SIG-M5 treated with dmso at 0.1 percent for 504 hours (cell line): ENCODE results near the gene AXIN1.
"Not testable (repeated sequence)": the region's sequence is repeated elsewhere in the genome, so short reads cannot be mapped to it uniquely, and the experiment has no call there.

ENCODE experiments used
- DNase-seq: peaks from one replicate; lab custom pipeline; 2025; ENCODE audit not compliant: unreplicated experiment; lab: John Stamatoyannopoulos, UW

Gene AXIN1

DNA sequence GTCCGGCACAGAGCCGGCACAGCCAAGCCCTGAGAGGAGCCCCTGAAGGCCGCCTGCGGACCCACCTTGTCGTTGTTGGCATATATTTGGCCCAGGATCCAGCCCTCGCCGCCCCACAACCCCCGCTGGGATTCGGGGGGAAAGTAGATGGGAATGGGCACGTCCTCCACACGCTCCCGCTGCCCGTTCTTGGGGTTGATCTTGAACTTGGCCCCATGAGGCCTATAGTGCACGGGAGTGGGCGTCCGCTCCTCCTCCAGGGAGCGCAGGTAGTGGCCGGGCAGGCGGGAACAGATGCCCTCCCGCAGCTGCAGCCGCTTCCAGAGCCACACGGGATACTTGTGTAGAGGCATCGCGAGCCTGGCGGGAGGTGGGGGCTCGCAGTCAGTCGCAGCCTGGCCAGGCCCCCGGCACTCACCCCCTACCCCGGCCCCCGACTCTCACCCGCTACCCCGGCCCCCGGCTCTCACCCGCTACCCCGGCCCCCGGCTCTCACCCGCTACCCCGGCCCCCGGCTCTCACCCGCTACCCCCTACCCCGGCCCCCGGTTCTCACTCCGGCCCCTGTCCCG lies 17.4 kb upstream of the AXIN1 start:
- DNase-seq: no peak

DNA sequence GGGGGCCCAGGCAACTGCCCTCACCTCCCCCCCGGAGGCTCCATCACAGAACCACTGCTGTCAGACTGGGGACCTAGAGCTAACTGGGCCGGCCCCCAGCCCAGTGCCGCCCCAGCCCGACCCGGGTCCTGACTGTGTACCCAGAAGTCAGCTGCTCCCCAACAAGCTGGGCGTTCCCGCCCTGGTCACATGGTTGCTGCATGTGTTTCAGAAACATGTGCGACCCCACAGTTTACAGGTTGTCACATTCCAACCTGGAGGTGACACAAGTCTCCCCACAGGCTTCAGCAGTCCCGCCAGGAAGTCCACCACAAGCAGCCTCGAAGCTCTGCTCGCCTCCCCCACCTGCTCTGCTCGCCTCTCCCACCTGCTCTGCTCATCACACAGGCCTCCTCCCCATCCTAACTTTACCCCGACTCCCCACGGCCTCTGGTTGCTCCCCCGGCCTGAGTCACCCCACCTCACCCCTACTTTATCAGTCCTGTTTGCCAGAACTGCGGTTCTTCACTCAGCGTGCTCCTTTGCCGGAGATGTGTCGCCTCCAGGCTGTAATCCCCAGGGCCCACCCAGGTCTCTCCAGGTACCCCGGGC lies 16.8 kb upstream of the AXIN1 start:
- DNase-seq: no peak

DNA sequence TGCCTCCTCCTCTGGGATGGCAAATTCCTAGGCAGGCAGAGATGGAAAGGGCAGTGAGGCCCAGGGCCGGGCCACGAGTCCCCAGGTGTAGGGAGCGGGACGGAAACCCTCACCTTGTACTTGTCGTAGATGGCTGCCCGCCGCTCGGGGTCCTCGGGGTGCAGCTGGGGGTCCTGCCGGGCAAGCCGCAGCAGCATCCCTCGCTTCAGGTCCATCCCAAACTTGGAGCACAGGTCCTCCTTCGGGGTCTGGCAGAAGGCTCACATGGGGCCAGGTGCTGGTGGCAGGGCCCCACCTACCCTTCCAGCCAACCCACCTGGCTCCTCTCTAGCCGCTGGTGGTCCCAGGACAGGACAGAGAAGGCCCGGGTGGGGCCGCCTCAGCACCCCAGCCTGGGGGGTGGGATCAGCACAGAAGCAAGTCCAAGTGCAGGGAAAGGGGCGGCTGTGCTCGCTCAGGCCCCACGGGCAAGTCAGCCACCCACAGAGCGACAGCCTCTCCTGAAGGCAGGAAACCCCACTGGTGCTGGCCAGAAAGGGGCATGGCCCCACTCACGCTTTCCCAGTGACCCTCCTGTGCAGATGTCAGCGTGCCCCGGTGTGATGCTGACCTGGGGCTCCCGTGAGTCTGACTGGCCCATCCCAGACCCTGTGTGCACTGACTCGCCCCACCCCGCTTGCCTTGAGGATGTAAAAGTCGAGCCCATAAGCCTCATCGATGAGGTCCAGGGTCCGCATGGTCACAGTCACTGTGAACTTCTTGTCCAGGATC lies 16.1 kb upstream of the AXIN1 start:
- no peak for DNase-seq

DNA sequence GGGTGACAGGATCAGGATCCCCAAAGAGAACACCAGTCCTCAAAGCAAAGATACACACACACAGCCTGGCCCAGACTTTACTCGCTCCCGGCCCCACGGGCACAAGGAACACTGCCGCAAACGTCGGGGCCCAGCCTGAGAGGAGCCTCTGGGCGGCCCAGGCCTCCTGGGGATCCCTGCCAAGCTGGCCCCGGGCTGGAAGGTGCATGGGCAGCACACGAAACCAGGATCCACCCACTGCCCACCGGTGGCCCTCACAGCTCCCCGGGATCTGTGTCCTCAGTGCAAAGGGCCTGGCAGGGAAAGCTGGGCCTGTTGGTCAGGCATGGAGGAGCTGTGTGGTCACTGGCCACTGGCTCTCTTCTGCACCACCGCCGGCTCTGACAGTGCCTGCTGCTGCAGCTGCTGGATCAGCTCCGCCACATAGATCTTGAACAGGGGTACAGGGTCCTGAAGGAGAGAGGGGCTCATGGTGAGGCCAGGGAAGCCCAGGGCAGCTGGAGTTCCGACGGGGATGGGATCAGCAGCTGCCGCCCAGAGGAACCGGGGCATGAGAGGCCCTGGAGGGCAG lies 14.9 kb upstream of the AXIN1 start:
- DNase-seq: no peak

DNA sequence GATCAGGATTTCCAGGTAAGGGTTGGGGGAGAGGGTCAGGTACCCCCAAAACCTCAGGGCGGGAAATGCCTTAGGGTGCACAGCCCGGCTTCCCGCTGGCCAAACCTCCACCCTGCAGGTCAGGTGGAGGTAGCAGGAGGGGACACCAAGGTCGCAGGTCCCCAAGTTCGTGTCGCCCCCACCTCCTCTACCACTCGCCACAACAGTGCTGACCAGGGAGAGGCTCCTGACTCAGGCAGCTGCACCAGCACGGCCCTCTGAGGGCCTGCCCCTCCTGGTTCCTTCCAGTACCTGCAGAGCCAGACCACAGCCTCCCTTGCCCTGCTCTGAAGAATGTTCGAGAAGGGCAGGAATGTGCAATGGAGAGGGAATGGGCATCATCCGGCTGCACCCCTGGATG lies 14.0 kb upstream of the AXIN1 start:
- no peak for DNase-seq

DNA sequence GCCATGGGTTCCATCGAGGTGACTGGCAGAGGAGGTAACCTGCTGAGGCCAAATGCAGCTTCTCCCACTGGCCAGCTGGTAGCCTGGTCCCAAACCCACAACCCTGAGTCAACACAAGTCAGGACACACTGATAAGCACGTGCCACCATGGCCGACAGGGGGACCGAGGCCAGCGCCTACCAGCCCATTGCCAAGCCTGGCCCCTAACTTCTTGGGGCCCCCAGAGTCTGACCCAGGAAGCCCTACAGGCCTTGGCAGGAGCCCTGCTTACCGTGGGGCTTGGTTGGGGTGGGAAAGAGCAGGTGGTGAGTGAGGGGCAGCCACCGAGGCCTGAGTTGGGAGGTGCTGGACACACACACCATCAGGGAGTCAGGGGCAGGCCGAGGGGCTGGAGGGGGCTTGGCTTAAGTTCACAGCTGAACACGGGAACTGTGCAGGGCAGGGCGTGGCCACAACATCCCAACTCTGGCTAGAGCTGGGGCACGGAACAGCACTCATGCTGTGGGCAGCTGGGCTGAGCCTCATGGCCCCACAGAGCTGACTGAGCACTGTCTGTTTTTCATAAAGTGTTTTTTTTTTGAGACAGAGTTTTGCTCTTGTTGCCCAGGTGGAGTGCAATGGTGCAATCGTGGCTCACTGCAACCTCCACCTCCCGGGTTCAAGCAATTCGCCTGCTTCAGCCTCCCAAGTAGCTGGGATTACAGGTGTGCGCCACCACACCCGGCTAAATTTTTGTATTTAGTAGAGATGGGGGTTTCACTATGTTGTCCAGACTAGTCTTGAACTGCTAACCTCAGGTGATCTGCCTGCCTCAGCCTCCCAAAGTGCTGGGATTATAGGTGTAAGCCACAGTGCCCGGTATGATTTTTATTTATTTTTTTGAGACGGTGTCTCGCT lies 12.3 kb upstream of the AXIN1 start:
- no peak for DNase-seq

DNA sequence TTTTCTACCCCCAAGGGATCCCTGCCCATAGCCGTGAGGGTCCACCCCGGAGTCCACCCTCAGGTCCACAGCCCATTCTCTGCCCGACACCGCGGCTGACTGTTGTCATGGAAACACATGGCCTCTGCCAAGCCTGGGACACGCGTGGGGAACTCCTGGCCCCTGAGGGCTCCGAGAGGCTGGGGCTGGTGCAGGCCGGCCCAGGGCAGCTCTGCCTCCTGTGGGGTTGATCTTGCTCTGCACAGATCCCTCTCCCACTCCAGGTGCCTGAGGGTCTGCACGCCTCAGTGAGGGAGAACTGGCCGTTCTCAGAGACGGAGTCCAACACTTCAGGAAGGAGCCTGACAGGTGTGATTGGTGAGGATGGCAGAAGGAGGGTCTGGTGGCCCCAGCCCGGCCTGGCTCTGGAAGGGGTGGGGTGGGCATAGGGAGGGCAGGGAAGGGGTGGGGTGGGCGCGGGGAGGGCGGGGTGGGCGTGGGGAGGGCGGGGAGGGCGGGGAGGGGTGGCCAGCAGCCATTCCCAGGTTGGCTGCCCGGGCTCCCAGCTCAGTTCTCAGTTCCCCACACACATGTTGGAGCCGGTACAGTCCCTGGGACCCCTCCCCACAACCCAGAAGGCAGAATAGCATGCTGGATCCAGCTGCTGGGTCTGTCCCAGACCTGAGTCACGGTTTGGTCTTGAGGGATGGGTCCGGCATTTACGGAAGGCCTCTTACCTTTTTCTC lies 11.4 kb upstream of the AXIN1 start:
- no peak for DNase-seq

DNA sequence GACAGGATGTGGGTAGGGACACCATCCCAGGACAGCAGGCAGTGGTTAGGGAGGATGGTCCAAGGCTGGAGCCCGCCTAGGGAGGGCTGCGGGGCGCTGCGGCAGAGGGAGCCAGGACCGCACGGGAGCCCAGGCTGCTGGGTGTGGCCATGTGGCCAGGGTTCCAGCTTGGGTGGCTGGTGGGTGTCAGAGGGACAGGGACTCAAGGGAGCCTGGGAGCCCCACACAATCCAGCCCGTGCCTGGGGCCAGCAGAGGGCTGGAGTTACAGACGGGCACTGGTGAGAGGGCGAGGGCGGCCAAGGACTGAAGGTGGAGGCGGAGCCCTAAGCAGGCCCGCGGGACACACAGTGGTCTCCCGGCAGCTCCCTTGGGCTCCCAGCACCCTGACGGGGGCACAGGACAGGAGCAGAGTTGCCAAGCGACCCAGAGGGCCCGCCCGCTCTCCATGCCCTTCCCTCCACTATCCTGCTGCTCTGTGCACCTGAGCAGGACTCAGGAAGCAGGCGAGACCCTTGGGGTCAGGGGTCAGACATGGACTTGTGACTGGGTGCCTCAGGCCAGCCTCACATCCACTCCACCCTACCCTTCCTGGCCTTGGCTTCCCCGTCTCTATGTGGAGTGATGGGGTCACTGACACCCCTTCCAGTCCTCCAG lies 10.7 kb upstream of the AXIN1 start:
- no peak for DNase-seq

DNA sequence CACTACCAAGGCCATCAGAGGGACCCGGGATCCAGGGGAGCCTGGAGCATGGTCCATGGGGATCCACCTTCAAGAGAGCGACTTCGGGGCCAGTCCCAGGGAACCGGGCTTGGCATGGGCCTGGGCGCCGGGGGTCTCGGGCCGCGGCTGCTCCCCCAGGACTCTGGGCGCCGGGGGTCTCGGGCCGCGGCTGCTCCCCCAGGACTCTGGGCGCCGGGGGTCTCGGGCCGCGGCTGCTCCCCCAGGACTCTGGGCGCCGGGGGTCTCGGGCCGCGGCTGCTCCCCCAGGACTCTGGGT lies 10.1 kb upstream of the AXIN1 start:
- not testable (repeated sequence) for DNase-seq

DNA sequence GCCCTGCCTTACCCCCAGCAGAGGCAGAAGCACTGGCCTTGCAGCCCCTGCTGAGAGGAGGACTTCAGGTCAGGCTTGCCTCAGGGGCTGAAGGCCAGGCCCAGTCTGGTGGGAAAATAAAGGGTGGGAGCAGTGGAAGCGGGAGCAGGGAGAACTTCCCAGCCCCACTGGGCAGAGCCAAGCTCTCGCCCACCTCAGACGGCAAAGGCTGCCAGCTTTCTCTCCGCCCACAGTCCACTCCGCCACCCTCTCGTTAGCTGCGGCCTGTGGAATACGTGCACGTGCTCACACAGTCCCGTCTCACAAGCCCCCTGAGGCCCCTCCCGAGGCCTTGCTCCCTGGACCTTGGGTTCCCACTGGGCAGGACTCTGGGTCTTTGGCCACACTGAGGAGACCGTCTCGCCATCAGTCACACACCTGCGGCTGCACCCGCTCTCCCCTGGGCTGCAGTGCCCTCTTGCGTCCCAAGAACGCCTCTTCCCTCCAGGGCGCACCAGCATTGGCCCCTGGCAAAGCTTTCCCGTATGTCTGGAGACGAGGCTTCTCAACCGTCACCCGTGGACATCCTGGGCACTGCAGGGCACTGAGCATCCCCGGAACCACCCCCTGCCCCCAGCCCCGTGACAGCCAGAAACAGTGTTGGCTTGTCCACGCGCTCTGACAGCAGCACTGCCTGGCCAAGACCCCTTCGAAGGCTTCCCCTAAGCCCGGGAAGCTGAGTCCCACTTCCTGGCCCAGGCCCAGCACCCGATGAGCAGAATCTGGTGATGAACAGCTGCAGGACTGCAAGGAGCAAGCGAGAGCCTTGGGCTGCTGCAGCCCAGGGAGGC lies 9.6 kb upstream of the AXIN1 start:
- peak; percentile 72 for DNase-seq

DNA sequence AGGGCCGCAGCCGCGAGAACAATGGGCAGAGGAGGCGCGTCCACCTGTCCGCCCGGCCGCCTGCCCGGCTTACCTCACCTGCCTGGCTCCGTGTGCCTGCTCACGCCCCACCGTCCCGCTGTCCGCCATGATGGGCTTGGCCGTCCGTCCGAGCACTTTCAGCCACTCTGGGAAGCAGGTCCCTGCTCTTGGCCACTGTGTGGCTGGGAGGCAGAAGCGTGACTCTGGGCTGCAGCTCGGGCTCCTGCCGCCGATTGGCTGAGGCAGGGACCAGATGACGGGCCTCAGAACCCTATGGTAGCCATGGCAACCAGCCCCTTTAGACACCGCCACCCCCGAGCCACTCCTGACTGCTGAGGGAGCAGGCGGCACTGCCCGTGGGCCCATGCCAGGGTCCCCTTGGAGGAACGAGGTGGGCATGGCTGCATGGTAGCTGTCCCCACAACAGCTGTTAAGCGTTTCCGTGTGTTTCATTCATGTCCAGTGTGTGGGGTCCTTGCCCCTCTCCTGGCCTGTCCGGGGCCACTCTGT lies 8.9 kb upstream of the AXIN1 start:
- no peak for DNase-seq

DNA sequence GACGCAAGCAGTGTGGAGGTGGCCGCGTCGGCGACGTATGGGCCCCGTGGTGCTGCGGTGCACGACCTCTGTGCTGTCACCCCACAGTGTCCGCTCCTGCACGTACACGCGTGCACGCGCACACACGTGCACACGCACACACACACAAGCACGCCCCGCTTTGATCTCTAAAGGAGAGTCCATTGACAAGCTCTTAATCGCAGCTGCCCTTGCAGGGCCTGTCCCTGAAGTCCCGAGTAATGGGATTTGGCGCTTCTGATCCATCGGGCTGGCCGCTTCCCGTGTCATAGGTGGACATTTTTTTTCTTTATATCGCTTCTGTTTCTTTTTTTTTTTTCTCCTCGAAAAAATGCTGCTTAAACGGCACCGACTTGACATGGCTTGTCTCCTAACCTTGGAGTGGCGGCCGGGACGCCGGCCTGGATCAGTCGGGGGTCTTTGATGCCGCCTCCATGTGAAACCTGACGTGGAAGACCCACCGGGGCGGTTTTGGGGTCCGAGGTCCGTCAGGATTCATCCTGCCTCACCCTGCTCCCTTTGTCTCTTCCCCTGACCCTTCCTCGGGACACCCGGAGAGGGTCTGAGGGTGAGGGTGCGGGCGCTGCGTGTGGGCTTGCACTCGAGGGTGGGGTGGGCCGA lies 8.3 kb upstream of the AXIN1 start:
- DNase-seq: no peak

DNA sequence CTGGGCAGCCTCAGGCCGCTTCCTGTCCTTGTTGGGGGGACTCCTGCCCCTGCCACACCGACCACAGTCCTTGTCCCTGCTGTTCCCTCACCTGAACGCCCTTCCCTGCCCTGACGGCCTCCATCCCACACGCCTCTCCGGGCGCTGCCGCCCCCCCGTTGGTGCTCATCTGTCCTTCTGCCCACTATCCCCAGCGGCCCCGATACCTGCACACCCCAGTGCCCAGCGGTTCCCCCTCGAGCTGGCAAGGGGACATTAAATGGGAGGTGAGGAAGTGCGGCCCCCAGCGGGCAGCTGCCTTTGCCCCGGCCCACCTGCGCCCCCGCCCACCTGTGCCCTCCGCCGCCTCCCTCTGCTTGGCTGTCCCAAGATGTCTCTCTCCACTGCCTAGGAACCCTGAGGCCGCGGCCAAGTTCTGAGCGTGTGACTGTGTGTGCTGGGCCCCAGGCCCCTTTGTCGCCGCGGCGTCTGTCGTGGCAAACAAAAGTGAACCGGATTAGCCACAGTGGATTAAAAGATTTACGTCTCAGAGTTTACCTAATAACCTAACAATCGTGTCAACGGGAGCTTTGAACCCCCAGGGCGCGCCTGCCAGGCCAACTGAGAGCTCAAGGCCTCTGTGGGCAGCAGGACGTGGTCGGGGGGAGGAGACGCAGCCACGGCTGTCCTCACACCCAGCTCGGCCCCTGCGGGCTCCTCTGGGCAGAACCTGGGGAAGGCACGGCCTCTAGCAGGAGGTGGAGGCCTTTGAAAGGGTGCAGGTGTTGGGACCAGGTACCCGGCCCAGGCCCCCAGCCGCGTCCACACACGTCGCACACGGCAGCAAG lies 7.6 kb upstream of the AXIN1 start:
- DNase-seq: no peak

DNA sequence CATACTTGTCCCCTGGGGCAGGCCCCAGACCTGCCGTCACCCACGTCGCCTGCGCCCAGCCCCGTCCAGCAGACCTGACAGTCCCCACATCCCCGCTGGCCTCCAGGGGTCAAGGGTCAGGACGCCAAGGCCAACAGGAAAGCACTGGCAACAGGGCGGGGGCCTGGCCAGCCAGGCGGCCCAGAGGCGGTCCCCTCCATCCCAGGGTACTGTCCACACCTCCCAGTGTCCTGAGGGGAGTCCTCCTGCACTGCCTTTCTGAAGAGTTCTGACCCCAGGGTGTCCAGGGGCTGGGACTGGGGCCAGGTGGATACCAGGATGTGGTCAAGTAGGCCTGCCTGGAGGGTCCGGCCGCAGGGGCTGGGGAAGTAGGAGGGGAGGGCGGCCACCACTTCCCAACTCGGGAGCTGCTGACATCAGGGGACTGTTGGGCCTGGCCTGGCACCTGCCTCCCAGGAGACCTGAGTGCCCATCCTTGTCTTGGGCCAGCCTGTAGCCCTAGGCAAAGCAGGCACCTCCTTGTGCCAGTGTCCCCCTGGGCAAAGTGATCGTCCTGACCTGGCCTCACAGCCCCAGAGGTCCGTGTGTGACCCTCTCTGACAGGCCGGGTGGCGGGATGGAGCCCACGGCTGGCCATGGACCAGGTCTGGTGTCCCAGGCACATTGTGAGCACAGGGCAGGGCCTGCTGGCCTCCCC lies 6.7 kb upstream of the AXIN1 start:
- DNase-seq: no peak

DNA sequence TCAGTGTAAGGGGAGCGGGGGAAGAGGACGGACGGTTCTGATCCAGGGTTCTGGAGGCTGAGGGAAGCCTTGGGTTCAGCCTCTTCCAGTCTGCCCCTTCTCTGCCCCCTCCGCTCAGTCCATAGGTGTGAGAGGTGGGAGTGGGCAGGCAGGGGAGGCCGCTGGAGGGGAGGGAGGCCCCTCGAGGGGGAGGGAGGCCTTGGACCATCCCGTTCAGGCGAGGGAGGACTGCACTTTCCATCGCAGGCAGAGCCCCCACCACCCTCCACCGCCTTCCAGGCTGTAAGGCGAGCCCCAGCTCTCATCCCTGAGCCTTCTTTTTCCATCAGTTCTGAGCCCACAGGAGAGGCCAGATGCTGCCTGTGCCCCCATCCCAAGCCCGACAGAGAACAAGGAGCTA lies 4.2 kb upstream of the AXIN1 start:
- no peak for DNase-seq

DNA sequence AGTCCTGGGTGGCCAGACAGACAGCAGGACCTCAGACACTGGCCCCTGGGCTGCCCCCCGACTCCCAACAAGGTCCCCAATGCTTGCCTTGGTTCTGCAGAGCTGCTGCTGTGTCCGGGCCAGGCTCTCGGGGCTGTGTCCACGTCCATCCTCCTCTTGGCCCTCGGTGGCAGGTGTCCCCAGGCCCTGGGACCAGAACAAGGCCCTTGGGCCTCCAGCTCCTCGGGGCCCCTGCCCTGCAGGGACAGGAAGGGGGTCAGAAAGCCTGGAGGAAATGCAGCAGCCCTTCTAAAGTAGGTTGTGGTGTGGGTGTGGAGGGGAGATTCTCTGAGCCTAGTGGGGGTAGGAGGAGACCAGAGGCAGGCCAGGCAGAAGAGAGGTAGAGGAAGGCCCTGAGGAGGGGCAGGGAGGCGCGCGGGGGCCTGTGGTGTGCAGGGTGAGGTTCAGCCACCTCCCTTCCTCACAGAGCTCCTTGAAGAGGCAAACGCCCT lies 2.5 kb upstream of the AXIN1 start:
- DNase-seq: no peak

DNA sequence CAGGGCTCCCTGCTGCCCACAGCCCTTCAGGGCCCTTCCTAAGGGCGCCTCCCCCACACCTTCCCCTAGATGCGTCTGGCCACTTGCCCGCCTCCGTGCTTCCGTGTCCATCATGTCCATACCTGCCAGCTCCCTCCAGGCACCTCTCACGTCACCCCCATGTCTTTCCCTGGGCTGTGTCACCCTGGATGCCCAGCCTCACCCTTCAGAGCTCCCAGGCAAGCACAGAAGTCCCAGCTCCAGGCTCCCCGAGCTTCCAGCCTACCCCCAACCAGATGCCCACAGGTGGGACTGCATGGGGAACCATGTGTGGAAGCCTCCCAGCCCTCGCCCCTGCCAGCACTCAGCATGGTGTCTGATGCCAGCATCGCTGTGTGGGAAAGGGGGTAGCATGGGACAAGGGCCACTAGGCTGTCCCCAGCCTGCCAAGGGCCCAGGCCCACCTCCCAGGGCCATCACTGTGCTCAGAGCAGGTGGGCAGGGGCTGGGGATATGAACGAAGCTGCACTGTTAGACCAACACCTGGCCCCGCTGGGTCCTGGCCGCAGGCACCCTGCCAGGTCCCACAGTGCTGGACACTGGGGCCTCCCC lies 1.9 kb upstream of the AXIN1 start:
- no peak for DNase-seq
